ENCODE data around the gene COL4A1. TPM values are rescaled to one million over a fixed set of nuclear protein-coding genes. Genes with fewer than 3 reads are reported as not detected.

The COL4A1 gene
- total RNA-seq, 1 donor from 2014 or later, result 178 TPM

- TF ChIP-seq POLR2AphosphoS5 (IDR thresholded peaks at IDR 0.05; ENCODE audit: insufficient read depth in 1 of 2, low read depth in 1 of 2), result peak; percentile 63 to 73
- no peak for TF ChIP-seq CTCF (IDR thresholded peaks at IDR 0.05)
- H3K36me3 ChIP-seq, result no peaks in the 10 kb centered on the region
- intact Hi-C loops (cut with DNase I), result loop anchor here (10.0 kb wide), 1 partner anchor 325 kb away; the partner anchor contains the start of gene IRS2
- peaks cover 16% of the 10 kb centered on the region for H3K4me1 ChIP-seq
- H3K27ac ChIP-seq, result peak overlapping the region; percentile 73
- peak; percentile 70 to 92 for DNase-seq (ENCODE audit: extremely low spot score in 2 of 2)
- no peaks in the 10 kb centered on the region for H3K27me3 ChIP-seq
- H3K9me3 ChIP-seq, result no peaks in the 10 kb centered on the region
- peak overlapping the region in 1 of 2 donors; percentile 2 for H3K4me3 ChIP-seq
These were observed 197.0 kb downstream of the COL4A1 start for GRCh38 chr13:110109910-110110309.

- H3K27ac ChIP-seq, result peak overlapping the region; percentile 73
- H3K4me1 ChIP-seq, result peaks cover 16% of the 10 kb centered on the region
- DNase-seq (ENCODE audit: extremely low spot score in 2 of 2), result peak in 1 of 2 donors; percentile 37
- no peaks in the 10 kb centered on the region for H3K36me3 ChIP-seq
- no peaks in the 10 kb centered on the region for H3K9me3 ChIP-seq
- H3K4me3 ChIP-seq, result no peak overlapping the region
- no peak for TF ChIP-seq POLR2AphosphoS5 (IDR thresholded peaks at IDR 0.05; ENCODE audit: insufficient read depth in 1 of 2, low read depth in 1 of 2)
- TF ChIP-seq CTCF (IDR thresholded peaks at IDR 0.05), result no peak
- no peak for TF ChIP-seq POLR2A (IDR thresholded peaks at IDR 0.05)
- no peaks in the 10 kb centered on the region for H3K27me3 ChIP-seq
- intact Hi-C loops (cut with DNase I), result loop anchor here (10.0 kb wide), 1 partner anchor 324 kb away; the partner anchor contains the start of gene IRS2
These were observed 197.7 kb downstream of the COL4A1 start for GRCh38 chr13:110109140-110109783.

GRCh38 chr13:110108348-110109139, 198.4 kb downstream of the COL4A1 start:
- intact Hi-C loops (cut with DNase I), result loop anchor here (10.0 kb wide), 1 partner anchor 324 kb away; the partner anchor contains the start of gene IRS2
- peak; percentile 72 to 89 for DNase-seq (ENCODE audit: extremely low spot score in 2 of 2)
- no peaks in the 10 kb centered on the region for H3K36me3 ChIP-seq

GRCh38 chr13:110107568-110108347, 199.2 kb downstream of the COL4A1 start:
- H3K9me3 ChIP-seq, result no peaks in the 10 kb centered on the region
- peak; percentile 81 to 91 for DNase-seq (ENCODE audit: extremely low spot score in 2 of 2)
- intact Hi-C loops (cut with DNase I), result loop anchor here (10.0 kb wide), 1 partner anchor 323 kb away; the partner anchor contains the start of gene IRS2

More at GRCh38 chr13:110108348-110109139, 198.4 kb downstream of the COL4A1 start:
- Histone ChIP-seq H3K4me3 (no peak overlapping the region), H3K27me3 (no peaks in the 10 kb centered on the region), H3K4me1 (peaks cover 16% of the 10 kb centered on the region), H3K9me3 (no peaks in the 10 kb centered on the region), H3K27ac (peak overlapping the region; percentile 73)
- no peak for TF ChIP-seq POLR2AphosphoS5 (IDR thresholded peaks at IDR 0.05; ENCODE audit: insufficient read depth in 1 of 2, low read depth in 1 of 2)
- TF ChIP-seq POLR2A (IDR thresholded peaks at IDR 0.05), result no peak
- TF ChIP-seq CTCF (IDR thresholded peaks at IDR 0.05), result peak; percentile 33 to 69 (median 40)

GRCh38 chr13:110106726-110107125, 200.2 kb downstream of the COL4A1 start:
- TF ChIP-seq POLR2AphosphoS5 (IDR thresholded peaks at IDR 0.05; ENCODE audit: insufficient read depth in 1 of 2, low read depth in 1 of 2), result peak in 1 of 2 donors; percentile 59
- no peak for TF ChIP-seq POLR2A (IDR thresholded peaks at IDR 0.05)
- no peak for TF ChIP-seq CTCF (IDR thresholded peaks at IDR 0.05)
- Histone ChIP-seq H3K36me3 (no peaks in the 10 kb centered on the region), H3K27me3 (no peaks in the 10 kb centered on the region), H3K9me3 (no peaks in the 10 kb centered on the region), H3K27ac (no peak overlapping the region), H3K4me3 (no peak overlapping the region), H3K4me1 (peaks cover 16% of the 10 kb centered on the region)
- DNase-seq (ENCODE audit: extremely low spot score in 2 of 2), result peak; percentile 79 to 84
- intact Hi-C loops (cut with DNase I), result loop anchor here (10.0 kb wide), 1 partner anchor 322 kb away; the partner anchor contains the start of gene IRS2

More at GRCh38 chr13:110107568-110108347, 199.2 kb downstream of the COL4A1 start:
- H3K27me3 ChIP-seq, result no peaks in the 10 kb centered on the region
- H3K4me1 ChIP-seq, result peaks cover 16% of the 10 kb centered on the region
- no peak for TF ChIP-seq POLR2AphosphoS5 (IDR thresholded peaks at IDR 0.05; ENCODE audit: insufficient read depth in 1 of 2, low read depth in 1 of 2)
- no peaks in the 10 kb centered on the region for H3K36me3 ChIP-seq
- H3K4me3 ChIP-seq, result no peak overlapping the region
- no peak overlapping the region for H3K27ac ChIP-seq

All from vagina (tissue), 2 donors.